HCT116 (cell line): Measurements from ENCODE around the gene ACP6.

Source experiments
- CEBPB ChIP-seq: IDR thresholded peaks from 2 replicates; pipeline ENCODE4 v1.6.1; 2012; ENCODE audit warnings: low read depth
- CTCF ChIP-seq, 3 experiments: fragments of 200-600 bp in 1 of 3; sonication (generic) in 1 of 3; IDR thresholded peaks in 2 of 3; conservative IDR thresholded peaks in 1 of 3; 2 replicates each; pipeline ENCODE4 v1.5.1; 2012 to 2017; ENCODE audit warnings: low read depth in 2 of 3, low read length in 2 of 3, antibody characterized with exemption in 1 of 3, borderline replicate concordance in 1 of 3, control low read depth in 1 of 3, mild to moderate bottlenecking in 1 of 3, mixed read lengths in 1 of 3, mixed run types in 1 of 3, moderate library complexity in 1 of 3; ENCODE audit not compliant: insufficient read depth in 1 of 3
- EGR1 ChIP-seq: IDR thresholded peaks from 2 replicates; pipeline ENCODE4 v1.6.1; 2012; ENCODE audit warnings: low read depth
- POLR2AphosphoS5 ChIP-seq: IDR thresholded peaks from 2 replicates; pipeline ENCODE4 v1.6.1; 2011; ENCODE audit warnings: mild to moderate bottlenecking, low read depth, low read length, moderate library complexity
- RAD21 ChIP-seq: IDR thresholded peaks from 2 replicates; pipeline ENCODE4 v1.6.1; 2012; ENCODE audit warnings: low read depth, mild to moderate bottlenecking
- SRF ChIP-seq: IDR thresholded peaks from 2 replicates; pipeline ENCODE4 v1.6.1; 2012; ENCODE audit warnings: low read depth

- TF ChIP-seq CEBPB (no peak), CTCF (IDR thresholded peaks at IDR 0.05 in 2 of 3, conservative IDR thresholded peaks at IDR 0.05 in 1 of 3; ENCODE audit: borderline replicate concordance in 1 of 3, insufficient read depth in 1 of 3, low read depth in 2 of 3, low read length in 2 of 3) (no peak), POLR2AphosphoS5 (no peak), RAD21 (no peak), SRF (no peak), EGR1 (no peak)
Measured at GRCh38 chr1:147605591-147605990, 64.7 kb downstream of the ACP6 start.
